Activated gamma-delta T cell (primary cell): ENCODE results near the gene MPO.

Source experiments
- DNase-seq: peaks from one replicate; lab custom pipeline; 2025; lab: John Stamatoyannopoulos, UW

Gene MPO

DNA sequence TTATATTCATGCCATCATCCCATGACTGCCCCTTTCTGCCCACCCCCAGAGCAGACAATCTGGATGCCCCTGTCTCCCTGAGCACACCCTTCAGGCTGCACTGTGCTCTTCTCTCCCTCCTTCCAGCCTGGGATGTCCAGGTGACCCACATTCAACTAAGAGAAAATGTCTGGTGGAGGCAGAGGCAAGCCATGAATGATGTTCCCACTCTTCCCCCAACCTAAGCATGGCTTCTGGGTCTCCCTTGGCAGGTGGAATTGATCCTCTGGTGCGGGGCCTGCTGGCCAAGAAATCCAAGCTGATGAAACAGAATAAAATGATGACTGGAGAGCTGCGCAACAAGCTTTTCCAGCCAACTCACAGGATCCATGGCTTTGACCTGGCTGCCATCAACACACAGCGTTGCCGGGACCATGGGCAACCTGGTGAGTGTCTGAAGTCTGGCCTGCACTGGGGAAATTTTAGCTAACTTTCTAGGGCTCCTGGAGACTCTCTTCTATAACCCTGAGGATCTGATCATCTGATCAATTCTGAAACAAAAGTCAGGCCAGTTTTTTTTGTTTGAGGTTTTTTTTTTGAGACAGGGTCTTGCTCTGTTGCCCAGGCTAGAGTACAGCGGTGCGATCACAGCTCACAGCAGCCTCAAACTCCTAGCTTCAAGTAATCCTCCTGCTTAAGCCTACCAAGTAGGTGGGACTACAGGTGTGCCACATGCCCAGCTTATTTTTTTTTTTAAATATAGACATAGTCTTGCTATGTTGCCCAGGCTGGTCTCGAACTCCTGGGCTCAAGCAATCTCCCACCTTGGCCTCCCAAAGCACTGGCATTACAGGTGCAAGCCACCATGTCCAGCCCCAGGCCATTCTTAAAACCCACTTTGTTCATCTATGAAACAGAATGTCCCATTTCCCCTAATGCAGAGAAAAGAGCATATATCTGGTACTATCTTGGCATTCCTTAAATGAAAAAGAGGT is 14.5 kb downstream of the MPO start:
- no peak for DNase-seq

DNA sequence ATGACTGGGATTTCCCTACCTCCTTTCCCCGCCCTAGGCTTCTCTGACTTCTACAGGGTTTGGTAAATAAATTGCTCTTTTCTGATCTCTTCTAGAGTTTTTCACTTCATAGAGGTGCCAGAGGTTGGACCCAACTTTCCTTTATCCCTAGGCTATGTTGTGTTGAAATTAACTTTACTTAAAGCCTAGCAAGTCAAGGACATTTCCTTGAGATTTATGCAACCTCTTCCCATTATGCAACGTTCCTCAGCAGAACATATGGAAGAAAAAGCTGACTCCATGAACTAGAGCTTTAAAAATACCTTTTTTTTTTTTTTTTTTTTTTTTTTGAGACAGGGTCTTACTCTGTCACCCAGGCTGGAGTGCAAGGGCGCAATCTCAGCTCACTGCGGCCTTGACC is 15.5 kb downstream of the MPO start:
- DNase-seq = no peak

DNA sequence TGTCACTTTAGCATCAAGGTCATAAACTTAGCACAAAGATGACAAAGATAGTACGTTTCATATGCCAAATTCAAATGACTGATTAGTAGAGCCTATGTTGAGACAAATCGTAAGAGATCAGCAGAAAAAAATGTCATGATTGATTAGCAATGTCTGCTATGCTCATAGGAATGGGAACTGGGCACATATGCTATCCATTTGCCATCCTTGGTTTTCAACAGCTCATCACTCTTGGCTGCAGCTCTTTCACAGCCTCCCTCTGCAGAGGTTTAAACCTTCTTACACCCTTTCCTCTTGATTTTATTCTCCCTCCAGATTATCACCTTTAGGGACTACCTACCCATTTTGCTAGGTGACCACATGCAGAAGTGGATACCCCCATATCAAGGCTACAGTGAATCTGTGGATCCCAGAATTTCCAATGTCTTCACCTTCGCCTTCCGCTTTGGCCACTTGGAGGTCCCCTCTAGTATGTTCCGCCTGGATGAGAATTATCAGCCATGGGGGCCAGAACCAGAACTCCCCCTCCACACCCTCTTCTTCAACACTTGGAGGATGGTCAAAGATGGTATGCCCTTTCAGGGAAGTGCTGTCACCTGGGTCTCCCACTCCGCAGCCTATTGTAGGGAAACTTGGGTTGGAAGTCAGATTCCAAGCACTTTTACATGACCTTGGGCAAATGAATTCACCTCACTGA is 16.2 kb downstream of the MPO start:
- DNase-seq = no peak

DNA sequence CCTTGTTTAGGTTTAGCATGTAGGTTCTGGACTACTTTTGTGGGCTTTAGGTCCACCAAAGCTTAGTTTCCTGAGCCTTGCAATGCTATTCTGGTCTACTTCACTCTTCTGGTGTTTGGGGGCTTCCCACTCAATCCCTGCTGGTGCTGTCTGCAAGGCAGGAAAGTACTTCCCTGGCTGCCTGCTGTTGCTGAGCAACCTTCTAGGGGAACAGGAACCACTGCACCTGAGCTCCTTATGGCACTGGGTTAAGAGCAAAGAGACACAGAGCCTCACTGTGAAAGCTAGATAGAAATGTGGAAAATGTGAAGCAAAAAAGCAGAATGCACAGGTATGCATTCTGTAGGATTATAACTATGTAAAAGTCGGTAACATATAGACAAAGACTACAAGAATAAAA is 17.0 kb downstream of the MPO start:
- no peak for DNase-seq

DNA sequence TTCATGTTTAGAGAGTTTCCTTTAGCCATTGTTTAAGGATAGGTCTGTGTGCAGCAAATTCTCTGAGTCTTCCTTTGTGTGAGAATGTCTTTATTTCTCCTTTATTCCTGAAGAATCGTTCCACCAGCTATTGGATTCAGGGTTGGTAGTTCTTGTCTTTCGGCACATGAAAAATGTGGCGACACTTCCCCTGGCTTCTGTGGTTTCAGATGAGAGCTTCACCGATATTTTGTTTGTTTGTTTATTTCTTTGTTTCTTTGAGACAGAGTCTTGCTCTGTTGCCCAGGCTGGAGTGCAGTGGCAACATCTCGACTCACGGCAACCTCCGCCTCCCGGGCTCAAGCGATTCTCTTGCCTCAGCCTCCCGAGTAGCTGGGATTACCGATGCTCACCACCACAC is 18.6 kb downstream of the MPO start:
- DNase-seq = no peak

DNA sequence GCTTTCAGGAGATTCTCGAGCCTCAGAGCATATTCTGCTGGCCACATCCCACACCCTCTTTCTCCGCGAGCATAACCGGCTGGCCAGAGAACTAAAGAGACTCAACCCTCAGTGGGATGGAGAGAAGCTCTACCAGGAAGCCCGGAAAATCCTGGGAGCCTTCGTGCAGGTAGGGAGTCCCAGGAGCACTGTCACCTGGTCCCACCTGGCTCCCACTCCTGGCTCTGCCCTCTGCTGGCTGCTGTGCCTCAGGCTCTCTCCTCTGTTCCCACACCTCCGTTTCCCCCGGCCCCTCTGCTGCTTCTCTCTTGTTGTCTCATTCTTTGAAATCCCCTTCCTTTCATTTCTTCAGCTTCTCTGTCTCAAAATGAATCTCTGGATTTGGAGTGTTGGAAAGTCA is 25.9 kb downstream of the MPO start:
- no peak for DNase-seq

DNA sequence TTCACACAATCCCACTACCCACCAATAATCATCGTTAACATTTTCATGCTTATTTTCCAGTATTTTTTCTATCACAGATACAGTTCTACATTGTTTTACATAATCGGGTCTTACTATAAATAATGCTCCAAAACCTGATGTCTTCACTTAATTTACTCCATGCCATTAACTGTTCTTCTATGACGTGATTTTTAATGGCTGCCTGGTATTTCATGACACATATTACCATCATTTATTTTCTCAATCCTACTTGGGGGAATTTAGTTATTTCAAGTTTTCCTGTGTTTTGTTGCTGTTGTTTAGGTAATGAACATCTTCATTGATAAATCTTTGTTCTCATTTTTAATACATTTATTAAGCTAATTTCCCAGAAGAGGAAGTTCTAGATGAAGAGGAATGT is 27.7 kb downstream of the MPO start:
- DNase-seq = no peak

DNA sequence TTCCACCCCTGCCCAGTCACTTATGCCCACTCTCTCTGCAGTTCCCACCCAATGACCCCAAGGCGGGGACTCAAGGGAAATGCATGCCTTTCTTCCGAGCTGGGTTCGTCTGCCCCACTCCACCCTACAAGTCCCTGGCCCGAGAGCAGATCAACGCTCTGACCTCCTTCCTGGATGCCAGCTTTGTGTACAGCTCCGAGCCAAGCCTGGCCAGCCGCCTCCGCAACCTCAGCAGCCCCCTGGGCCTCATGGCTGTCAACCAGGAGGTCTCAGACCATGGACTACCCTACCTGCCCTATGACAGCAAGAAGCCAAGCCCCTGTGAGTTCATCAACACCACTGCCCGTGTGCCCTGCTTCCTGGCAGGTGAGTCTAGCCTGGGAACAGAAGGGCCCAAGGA is 28.6 kb downstream of the MPO start:
- DNase-seq = no peak

DNA sequence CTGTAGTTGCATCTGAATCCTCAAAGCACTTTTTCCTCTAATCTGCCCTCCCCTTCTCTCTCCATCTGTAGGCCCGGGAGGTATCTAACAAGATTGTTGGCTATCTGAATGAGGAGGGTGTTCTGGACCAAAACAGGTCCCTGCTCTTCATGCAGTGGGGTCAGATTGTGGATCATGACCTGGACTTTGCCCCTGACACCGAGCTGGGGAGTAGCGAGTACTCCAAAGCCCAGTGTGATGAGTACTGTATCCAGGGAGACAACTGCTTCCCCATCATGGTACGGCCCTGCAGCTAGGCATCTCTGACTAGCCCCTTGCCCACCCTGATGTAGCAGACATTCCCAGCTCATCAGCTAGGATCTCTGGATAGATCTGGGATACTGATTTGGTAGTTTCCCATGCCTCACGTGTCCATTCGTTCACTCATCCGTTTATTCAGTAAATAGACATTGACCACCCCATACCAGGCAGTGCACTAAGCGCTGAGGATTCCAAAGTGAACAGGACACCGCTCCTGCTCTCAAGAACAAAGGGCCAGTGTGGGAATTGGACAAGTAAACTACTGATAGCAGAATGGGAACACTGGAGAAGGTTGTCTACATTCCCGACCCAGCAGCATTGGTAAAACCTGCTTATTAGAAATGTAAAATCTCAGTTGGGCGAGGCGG is 30.3 kb downstream of the MPO start:
- no peak for DNase-seq

DNA sequence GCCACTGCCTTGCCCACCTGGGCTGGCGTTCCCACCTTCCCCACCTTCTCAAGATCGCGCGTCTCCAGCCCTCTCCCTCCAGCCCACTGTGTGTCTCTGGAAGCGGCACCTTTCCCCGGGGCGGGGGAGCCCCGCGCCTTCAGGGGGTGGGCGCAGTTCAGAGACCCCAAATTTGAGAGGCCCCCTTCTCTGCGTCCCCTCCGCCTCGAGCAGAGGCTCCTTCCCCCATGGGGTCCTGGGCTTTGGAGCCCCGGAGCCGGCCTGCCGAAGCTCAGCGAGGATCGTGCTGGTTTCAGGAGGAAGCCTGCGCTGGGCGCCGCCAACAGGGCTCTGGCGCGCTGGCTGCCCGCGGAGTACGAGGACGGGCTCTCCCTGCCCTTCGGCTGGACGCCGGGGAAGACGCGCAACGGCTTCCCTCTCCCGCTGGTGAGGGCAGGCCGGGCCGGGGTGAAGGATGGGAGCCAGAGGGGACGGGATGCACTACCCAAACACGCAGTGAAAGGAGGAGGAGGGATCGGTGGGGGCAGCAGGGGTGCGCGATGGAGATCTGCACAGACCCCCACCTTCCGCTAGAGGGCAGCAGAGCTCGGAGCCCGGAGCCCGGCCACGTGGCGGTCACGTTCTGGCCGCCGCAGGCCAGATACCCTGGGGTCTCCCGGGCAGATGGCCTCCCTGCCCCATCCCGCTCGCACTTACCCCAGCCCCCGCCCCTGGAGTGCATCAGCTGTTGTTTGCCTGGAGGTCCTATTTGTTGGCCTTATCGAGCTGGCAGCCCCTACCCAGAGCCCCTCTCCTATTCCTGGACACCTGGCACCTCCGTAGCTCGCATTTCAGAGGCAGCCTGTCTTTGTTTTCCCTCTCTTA is 31.2 kb downstream of the MPO start:
- DNase-seq = peak; percentile 28

DNA sequence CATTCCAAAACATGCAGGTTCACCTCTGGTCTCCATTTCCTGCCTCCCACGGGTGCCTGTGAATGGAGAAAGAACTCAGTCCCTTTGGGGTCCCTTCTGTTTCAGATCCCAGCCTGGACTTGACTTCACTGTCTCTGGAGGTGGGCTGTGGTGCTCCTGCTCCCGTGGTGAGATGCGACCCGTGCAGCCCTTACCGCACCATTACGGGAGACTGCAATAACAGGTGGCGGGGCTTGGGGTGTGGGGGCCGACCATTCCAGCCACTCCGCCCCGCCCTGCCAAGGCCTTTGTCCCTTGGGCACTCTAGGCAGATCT is 31.8 kb downstream of the MPO start:
- no peak for DNase-seq

DNA sequence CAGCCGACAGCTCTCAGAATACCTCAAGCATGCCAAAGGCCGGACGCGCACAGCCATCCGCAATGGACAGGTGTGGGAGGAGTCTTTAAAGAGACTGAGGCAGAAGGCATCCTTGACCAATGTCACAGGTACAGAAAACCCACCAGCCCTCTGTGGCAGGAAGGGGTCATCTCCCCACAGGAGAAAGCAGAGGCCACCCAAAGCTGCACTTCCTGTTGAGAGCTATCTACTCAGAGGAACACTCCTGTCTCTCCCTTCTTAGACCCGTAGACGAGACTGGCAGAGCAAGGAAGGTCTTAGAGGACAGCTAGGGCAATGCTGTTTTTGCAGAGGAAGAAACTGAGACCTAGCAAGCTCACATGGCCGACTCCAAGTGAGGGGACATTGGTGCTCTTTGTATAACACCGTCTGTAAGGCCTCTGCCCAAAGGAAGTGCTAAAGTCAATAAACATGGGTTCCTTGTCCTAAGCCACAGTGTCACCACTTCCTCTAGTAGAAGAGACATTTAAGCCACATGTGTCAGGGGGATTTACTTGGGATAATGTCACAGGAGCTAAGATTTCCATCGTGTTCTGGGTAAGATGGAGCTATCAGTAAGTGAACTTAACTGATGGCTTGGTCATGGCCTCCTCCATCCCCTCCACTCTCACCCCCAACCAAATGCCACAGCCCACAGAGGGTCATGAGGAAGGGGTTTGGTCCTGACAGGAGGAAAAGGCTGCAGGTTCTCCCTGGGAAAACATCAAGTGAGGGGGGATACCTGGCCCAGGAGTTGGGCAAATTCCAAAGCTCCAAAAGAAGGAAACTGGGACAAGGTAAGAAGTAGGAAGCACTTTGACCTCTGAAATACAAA is 33.0 kb downstream of the MPO start:
- DNase-seq = no peak

DNA sequence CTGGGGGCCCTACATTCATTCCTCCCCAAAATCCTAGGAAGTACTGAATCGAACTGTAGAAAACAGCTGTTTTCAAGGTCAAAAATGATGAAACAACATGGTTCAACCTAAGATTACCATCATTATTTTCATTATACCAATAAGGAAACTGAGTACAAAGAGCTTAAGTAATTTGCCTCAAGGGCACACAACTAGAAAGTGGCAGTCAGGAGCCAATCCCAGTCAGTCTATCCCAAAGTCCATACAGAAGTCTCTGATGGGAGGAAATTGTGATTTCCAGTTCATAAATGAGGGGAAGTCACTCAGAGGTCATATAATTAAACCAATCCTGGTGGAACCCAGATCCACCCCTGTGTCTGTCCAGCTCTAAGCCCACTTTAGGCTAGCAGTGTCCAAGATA is 34.0 kb downstream of the MPO start:
- no peak for DNase-seq

DNA sequence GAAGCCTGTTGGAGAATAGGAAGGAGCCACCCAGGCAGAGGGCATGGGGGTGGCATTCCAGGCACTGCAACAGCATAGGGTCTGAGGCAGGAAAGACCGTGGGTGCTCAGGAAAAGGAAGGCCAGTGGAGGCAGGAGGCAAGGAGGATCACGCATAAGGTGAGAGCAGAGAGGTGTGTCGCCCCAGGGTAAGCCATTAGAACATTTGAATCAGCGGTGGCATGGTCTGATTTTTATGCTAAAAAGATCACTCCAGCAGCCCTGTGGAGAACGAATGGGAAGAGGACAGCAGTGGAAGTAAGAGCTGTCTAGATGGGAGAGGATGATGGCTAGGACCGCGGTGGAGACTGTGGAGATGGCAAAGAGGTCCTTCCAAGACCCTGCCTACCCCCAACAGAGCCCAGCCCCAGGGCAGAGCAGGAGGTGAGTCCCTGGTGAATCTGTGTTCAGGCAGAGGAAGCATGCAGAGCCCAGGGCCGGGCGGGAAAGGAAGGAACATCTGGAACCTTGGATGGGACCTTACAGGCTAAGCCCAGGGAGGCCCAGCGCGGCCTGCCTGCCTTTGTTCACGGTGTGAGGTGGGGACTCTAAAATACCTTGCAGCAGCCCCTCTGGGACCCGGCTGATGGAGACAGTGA is 34.5 kb downstream of the MPO start:
- DNase-seq = no peak

DNA sequence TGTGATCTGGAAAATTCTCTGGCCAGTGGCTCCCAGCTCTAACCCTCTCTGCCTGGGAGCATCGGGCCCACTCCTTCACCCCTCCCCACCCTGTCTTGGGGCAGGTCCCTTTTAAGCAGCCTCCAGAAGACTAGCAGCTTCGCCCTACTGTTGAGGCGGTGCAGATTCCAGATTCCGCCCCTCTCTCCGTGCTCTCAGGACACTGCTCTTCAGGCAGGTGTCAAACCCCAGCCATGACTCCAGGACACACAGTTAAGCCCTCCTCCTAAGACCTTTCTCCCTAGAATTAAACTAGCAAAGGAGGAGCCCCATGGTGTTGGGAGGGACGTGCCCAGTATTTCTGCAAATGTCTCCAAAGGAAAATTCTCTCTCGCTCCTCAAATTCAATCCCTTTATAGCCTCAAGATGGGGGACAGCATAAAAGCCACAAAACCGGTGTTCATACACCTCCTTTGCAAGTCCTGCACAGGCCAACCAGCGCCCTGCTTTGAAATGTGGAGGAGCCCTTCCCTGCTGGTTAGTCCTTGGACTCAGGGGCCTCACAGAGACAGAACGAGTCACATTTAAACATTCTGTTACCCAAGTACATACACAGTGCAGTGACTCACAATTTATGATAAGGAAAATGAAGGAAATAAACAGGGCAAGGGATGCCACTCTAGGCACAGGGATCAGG is 35.2 kb downstream of the MPO start:
- DNase-seq = no peak

DNA sequence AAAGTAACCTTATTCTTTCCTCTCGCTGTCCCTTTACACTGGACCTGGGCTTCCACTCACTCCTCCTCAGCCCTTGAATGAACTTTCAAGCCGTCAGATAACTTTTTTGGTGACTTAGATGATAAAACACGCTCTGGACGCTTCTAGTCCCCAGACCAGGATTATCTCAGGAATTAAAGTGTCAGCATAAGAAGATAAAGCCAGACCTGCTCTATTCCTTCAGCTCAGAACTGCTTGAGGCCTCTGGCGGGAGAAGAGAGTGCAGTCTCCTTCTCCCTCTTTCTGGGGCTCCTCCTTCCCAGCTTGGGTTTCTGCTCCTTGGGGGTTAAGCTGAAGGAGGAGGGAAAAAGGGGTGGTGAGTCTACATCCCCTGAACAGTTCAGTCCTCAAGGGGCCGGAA is 35.8 kb downstream of the MPO start:
- no peak for DNase-seq

DNA sequence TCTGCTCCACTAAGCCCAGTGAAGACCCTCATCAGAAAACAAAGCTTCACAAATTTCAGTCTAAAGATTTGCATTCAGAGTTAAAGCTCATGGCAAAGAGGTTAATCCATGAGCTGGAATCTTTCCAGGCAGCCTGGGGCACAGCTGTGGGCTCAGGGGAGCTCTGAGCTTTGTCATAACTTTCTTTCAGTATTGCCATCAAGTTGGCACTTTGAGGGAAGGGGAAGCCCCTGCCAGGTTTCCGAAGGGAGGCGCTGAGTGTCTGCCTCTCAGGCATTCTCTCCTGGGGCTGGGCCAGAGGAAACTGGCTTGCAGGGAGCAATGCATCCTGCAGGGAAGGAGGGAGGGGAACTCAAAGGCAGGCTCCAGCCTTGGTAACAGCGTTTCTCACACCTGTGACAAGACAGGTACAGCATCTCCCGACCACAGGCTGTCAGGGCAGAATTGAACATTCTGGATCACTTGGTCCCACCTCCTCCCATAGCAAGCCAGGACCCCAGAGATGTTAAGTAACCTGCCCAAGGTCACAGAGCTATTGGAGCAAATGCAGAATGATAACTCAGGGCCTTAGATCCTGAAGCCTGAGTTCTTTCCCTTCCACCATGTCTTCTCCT is 38.5 kb downstream of the MPO start:
- DNase-seq = no peak

DNA sequence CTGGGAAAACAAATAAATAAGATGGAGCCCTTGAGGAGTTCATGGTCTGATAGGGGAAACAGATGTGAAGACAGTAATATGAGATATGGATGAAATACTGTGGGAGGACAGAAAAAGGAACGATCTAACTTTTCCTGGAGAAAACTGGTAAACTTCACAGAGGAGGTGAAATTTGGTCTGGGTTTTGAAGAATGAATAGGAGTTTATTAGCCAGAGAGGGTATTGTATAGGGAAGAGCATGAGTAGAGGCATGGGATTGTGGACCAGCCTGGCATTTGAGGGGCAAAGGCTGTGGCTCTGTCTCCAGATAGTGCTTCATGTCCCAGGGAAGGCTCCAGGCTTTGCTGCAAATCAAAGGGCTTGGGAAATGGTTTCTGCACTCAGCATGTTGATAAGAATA is 40.7 kb downstream of the MPO start:
- DNase-seq = no peak

DNA sequence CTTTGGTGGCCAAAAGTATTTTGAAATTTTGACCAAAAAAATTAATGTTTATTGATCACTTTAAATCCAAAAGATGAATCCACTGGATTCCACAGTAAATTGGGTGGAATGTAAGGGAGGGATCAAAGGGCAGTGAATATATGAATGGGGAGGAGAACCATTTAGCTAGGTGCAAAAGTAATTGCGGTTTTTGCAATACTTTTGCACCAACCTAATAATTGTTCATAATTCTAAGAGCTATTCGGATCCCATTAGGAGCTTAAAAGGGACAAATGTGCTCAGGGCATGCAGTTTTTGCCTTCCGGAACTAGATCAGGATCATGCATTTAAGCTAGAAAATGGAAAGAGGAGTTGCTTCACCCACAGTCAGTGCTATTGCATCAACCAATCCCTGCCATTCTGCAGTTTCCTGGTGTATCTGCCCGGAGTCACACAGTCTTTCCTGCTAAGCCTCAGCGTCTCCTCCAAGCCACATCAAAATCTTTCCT is 42.5 kb downstream of the MPO start, which contains the start of gene LPO:
TSS of gene LPO (plus strand) at position 438 of the 488 bp plus-strand sequence. CDS start 4,396 bp downstream, outside the sequence.
- DNase-seq = no peak
